ENCODE data around the gene GTF2IRD1. TPM values are rescaled to one million over a fixed set of nuclear protein-coding genes. Genes with fewer than 3 reads are reported as not detected.

Gene GTF2IRD1
- total and polyA plus RNA-seq, 9 of the 15 experiments (the other 6 are each of a cell fraction or from before 2014, with no cell fraction given): 9.1 to 30.2 (median 14.0) TPM

DNA sequence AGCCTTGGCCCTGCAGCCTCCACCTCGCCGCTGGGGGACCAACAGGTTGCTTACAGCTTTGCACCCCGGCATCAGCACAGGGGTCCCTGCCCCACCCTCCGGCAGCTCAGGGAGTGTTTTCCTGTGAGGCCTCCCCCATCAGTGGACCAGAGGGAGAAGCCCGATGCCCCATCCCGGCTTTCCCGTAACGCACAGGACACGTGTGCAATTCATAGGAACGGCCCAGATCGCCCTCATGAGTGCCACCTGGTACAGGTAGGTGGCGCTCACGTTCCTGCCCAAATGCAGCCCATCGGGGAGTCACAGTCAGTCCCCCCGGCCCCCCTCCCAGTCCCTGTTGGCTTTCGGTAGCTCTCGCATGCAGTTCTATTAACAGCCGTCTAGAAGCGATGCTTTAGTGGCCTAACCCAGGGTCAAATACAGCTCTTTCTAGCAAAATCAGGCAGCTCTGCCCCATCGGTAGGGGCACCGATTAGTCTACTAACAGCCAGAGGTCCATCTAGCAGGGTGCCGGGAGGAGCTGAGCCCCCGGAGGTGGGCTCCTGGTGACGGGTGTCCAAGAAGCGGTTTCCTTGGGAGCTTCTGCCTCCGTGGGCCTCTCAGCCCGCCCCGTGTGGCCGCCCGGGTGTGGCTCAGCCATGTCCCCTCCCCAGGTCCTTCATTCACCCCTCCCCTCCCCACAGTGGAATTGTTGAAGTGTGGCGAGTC, 48.4 kb upstream of the GTF2IRD1 start (continued):
- TF ChIP-seq, protein P1, sequence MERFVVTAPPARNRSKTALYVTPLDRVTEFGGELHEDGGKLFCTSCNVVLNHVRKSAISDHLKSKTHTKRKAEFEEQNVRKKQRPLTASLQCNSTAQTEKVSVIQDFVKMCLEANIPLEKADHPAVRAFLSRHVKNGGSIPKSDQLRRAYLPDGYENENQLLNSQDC (CRISPR knock-in tag; IDR thresholded peaks at IDR 0.05): no peak
- TF ChIP-seq MAFF (IDR thresholded peaks at IDR 0.05; ENCODE audit: low read length) (no peak), ZBED1 (IDR thresholded peaks at IDR 0.05) (no peak), RB1 (IDR thresholded peaks at IDR 0.05; ENCODE audit: low read depth) (peak; percentile 53; the same call in 1 of the 2 replicates), RAD21 (CRISPR knock-in tag; conservative IDR thresholded peaks at IDR 0.05 in 1 of 2, IDR thresholded peaks at IDR 0.05 in 1 of 2) (peak in 1 of 2 experiments; percentile 60; a peak in 3 of 4 replicates), RBBP5 (IDR thresholded peaks at IDR 0.05; ENCODE audit: borderline replicate concordance, insufficient read depth, low read length, poor library complexity, severe bottlenecking) (no peak), E2F3 (CRISPR knock-in tag; IDR thresholded peaks at IDR 0.05) (no peak), KDM1A (IDR thresholded peaks at IDR 0.05) (no peak), NBN (IDR thresholded peaks at IDR 0.05; ENCODE audit: low read depth) (no peak), ZNF263 (CRISPR knock-in tag; IDR thresholded peaks at IDR 0.05; ENCODE audit: borderline replicate concordance) (no peak), HEY1 (CRISPR knock-in tag; IDR thresholded peaks at IDR 0.05; ENCODE audit: borderline replicate concordance) (no peak), MXI1 (IDR thresholded peaks at IDR 0.05; ENCODE audit: low read depth, low read length) (no peak), MCM7 (IDR thresholded peaks at IDR 0.05) (no peak), CCAR2 (IDR thresholded peaks at IDR 0.05; ENCODE audit: low read depth, low read length) (no peak), ZNF766 (CRISPR knock-in tag; conservative IDR thresholded peaks at IDR 0.05) (no peak), TRIM28 (IDR thresholded peaks at IDR 0.05) (no peak)
- TF ChIP-seq, protein P2, sequence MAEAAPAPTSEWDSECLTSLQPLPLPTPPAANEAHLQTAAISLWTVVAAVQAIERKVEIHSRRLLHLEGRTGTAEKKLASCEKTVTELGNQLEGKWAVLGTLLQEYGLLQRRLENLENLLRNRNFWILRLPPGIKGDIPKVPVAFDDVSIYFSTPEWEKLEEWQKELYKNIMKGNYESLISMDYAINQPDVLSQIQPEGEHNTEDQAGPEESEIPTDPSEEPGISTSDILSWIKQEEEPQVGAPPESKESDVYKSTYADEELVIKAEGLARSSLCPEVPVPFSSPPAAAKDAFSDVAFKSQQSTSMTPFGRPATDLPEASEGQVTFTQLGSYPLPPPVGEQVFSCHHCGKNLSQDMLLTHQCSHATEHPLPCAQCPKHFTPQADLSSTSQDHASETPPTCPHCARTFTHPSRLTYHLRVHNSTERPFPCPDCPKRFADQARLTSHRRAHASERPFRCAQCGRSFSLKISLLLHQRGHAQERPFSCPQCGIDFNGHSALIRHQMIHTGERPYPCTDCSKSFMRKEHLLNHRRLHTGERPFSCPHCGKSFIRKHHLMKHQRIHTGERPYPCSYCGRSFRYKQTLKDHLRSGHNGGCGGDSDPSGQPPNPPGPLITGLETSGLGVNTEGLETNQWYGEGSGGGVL (CRISPR knock-in tag; IDR thresholded peaks at IDR 0.05): no peak
- TF ChIP-seq, protein P3, sequence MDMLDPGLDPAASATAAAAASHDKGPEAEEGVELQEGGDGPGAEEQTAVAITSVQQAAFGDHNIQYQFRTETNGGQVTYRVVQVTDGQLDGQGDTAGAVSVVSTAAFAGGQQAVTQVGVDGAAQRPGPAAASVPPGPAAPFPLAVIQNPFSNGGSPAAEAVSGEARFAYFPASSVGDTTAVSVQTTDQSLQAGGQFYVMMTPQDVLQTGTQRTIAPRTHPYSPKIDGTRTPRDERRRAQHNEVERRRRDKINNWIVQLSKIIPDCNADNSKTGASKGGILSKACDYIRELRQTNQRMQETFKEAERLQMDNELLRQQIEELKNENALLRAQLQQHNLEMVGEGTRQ (CRISPR knock-in tag; IDR thresholded peaks at IDR 0.05): peak; percentile 64
- TF ChIP-seq, protein P4, sequence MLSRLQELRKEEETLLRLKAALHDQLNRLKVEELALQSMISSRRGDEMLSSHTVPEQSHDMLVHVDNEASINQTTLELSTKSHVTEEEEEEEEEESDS (CRISPR knock-in tag; IDR thresholded peaks at IDR 0.05): no peak
- TF ChIP-seq, protein P5, sequence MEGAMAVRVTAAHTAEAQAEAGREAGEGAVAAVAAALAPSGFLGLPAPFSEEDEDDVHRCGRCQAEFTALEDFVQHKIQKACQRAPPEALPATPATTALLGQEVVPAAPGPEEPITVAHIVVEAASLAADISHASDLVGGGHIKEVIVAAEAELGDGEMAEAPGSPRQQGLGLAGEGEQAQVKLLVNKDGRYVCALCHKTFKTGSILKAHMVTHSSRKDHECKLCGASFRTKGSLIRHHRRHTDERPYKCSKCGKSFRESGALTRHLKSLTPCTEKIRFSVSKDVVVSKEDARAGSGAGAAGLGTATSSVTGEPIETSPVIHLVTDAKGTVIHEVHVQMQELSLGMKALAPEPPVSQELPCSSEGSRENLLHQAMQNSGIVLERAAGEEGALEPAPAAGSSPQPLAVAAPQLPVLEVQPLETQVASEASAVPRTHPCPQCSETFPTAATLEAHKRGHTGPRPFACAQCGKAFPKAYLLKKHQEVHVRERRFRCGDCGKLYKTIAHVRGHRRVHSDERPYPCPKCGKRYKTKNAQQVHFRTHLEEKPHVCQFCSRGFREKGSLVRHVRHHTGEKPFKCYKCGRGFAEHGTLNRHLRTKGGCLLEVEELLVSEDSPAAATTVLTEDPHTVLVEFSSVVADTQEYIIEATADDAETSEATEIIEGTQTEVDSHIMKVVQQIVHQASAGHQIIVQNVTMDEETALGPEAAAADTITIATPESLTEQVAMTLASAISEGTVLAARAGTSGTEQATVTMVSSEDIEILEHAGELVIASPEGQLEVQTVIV (CRISPR knock-in tag; IDR thresholded peaks at IDR 0.05; ENCODE audit: borderline replicate concordance): no peak
- TF ChIP-seq, protein P6, sequence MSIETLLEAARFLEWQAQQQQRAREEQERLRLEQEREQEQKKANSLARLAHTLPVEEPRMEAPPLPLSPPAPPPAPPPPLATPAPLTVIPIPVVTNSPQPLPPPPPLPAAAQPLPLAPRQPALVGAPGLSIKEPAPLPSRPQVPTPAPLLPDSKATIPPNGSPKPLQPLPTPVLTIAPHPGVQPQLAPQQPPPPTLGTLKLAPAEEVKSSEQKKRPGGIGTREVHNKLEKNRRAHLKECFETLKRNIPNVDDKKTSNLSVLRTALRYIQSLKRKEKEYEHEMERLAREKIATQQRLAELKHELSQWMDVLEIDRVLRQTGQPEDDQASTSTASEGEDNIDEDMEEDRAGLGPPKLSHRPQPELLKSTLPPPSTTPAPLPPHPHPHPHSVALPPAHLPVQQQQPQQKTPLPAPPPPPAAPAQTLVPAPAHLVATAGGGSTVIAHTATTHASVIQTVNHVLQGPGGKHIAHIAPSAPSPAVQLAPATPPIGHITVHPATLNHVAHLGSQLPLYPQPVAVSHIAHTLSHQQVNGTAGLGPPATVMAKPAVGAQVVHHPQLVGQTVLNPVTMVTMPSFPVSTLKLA (conservative IDR thresholded peaks at IDR 0.05): 0 out of 4 replicates have a peak, but pooled peaks of 1 of the 2 experiments have one; percentile 31
